Prostate gland (tissue), 2 donors: ENCODE results near the gene VIPR2.

ENCODE experiments used
- POLR2A ChIP-seq: fragments of 450-650 bp; IDR thresholded peaks from one replicate; pipeline ENCODE4 v1.6.1; 2016; ENCODE audit warnings: antibody characterized with exemption, mild to moderate bottlenecking
- TF ChIP-seq, protein P1 (sequence below), 4 experiments: fragments of 200-600 bp in 2 of 4; fragments of 450-650 bp in 2 of 4; sonication (generic) in 2 of 4; IDR thresholded peaks; 1 replicate in 3 of 4; 2 replicates in 1 of 4; pipeline ENCODE4 v1.5.1; 2016 to 2019; ENCODE audit warnings: antibody characterized with exemption in 4 of 4, mild to moderate bottlenecking in 2 of 4, moderate library complexity in 2 of 4

DNA sequence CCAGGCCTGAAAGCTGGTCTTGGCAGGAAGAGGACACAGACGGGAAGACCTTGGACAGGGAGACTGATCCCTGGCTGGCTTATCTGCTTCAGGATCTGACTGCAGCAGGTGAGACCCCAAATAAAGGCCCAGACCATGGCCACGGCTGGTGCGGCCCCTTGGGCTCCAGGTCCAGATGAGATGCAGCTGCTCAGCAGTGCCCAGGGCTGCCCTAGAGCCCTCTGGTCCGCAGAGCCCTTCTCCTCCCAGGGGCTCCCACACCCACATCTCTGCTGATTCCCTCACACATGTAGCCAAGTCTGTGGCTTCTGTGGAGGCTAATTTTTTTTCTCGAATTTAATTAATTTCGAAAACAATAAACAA lies 46.3 kb downstream of the VIPR2 start:
- TF ChIP-seq, protein P1, sequence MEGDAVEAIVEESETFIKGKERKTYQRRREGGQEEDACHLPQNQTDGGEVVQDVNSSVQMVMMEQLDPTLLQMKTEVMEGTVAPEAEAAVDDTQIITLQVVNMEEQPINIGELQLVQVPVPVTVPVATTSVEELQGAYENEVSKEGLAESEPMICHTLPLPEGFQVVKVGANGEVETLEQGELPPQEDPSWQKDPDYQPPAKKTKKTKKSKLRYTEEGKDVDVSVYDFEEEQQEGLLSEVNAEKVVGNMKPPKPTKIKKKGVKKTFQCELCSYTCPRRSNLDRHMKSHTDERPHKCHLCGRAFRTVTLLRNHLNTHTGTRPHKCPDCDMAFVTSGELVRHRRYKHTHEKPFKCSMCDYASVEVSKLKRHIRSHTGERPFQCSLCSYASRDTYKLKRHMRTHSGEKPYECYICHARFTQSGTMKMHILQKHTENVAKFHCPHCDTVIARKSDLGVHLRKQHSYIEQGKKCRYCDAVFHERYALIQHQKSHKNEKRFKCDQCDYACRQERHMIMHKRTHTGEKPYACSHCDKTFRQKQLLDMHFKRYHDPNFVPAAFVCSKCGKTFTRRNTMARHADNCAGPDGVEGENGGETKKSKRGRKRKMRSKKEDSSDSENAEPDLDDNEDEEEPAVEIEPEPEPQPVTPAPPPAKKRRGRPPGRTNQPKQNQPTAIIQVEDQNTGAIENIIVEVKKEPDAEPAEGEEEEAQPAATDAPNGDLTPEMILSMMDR (IDR thresholded peaks at IDR 0.05): no peak
- TF ChIP-seq POLR2A: no peak
